Right atrium auricular region (tissue), 2 donors: ENCODE measurements around the gene ARHGEF28. TPM values are rescaled to one million over a fixed set of nuclear protein-coding genes. Genes with fewer than 3 reads are reported as not detected.

Source experiments
- DNase-seq: peaks from one replicate; pipeline ENCODE4 v3.0.0-alpha.2; 2019; ENCODE audit warnings: low spot score
- H3K27ac ChIP-seq, 2 donors: fragments of 200-600 bp; sonication (generic); 1 replicate in 1 of 2; 2 replicates in 1 of 2; pipeline ENCODE4 v1.5.1; 2016 to 2019
- H3K27me3 ChIP-seq, 2 donors: fragments of 200-600 bp; sonication (generic); one replicate each; pipeline versions ENCODE4 v1.5.1 to v1.6.0; 2017 to 2019
- H3K36me3 ChIP-seq: fragments of 200-600 bp; sonication (generic); one replicate; pipeline ENCODE4 v1.5.1; 2016
- H3K4me1 ChIP-seq, 2 donors: fragments of 200-600 bp; sonication (generic); one replicate each; pipeline versions ENCODE4 v1.5.1 to v1.6.0; 2017 to 2019
- H3K4me3 ChIP-seq, 2 donors: fragments of 200-600 bp; sonication (generic); 1 replicate in 1 of 2; 2 replicates in 1 of 2; pipeline ENCODE4 v1.5.1; 2017 to 2019; ENCODE audit warnings: mild to moderate bottlenecking in 1 of 2, moderate library complexity in 1 of 2
- H3K9me3 ChIP-seq, 2 donors: fragments of 200-600 bp; sonication (generic); one replicate each; pipeline ENCODE4 v1.5.1; 2019
- total RNA-seq, 2 donors: library from RNA; depleted of rRNA; stranded (reverse); fragments of >200 nt; gene quantifications; one replicate each; pipeline ENCODE4 v1.1.0, GENCODE V29; 2016
- TF ChIP-seq, protein P1 (sequence below), 2 donors: fragments of 200-600 bp; sonication (generic); IDR thresholded peaks; one replicate each; pipeline ENCODE4 v1.5.1; 2019; ENCODE audit warnings: antibody characterized with exemption in 2 of 2

Gene ARHGEF28
- total RNA-seq, 2 donors from 2014 or later: 1.0 to 2.9 TPM

- Histone ChIP-seq H3K4me3 (no peak overlapping the region), H3K4me1 (no peaks in the 10 kb centered on the region), H3K27me3 (no peaks in the 10 kb centered on the region), H3K27ac (no peak overlapping the region), H3K36me3 (no peaks in the 10 kb centered on the region), H3K9me3 (no peaks in the 10 kb centered on the region)
- TF ChIP-seq, protein P1, sequence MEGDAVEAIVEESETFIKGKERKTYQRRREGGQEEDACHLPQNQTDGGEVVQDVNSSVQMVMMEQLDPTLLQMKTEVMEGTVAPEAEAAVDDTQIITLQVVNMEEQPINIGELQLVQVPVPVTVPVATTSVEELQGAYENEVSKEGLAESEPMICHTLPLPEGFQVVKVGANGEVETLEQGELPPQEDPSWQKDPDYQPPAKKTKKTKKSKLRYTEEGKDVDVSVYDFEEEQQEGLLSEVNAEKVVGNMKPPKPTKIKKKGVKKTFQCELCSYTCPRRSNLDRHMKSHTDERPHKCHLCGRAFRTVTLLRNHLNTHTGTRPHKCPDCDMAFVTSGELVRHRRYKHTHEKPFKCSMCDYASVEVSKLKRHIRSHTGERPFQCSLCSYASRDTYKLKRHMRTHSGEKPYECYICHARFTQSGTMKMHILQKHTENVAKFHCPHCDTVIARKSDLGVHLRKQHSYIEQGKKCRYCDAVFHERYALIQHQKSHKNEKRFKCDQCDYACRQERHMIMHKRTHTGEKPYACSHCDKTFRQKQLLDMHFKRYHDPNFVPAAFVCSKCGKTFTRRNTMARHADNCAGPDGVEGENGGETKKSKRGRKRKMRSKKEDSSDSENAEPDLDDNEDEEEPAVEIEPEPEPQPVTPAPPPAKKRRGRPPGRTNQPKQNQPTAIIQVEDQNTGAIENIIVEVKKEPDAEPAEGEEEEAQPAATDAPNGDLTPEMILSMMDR (IDR thresholded peaks at IDR 0.05): no peak
- DNase-seq: no peak
These were observed 34.1 kb upstream of the ARHGEF28 start for GRCh38 chr5:73591698-73592501.

DNA sequence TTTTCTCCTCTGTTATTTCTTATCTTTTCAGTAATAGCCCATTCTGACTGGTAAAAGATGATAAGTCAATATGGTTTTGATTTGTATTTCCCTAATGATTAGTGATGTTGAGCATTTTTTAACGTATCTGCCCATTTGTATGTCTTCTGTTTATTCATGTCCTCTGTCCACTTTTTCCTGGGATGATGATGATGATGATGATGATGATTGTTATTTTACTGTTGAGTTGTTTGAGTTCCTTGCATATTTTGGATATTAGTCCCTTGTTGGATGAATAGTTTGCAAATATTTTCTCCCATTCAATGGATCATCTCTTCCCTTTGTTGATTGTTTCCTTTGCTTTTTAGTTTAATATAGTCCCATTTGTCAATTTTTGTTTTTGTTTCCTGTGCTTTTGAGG, 33.4 kb upstream of the ARHGEF28 start:
- no peak overlapping the region for H3K4me3 ChIP-seq
- no peak for DNase-seq
- no peaks in the 10 kb centered on the region for H3K27me3 ChIP-seq
- H3K4me1 ChIP-seq: no peaks in the 10 kb centered on the region
- H3K36me3 ChIP-seq: no peaks in the 10 kb centered on the region
- TF ChIP-seq, protein P1 (IDR thresholded peaks at IDR 0.05): no peak
- no peaks in the 10 kb centered on the region for H3K9me3 ChIP-seq
- H3K27ac ChIP-seq: no peak overlapping the region

DNA sequence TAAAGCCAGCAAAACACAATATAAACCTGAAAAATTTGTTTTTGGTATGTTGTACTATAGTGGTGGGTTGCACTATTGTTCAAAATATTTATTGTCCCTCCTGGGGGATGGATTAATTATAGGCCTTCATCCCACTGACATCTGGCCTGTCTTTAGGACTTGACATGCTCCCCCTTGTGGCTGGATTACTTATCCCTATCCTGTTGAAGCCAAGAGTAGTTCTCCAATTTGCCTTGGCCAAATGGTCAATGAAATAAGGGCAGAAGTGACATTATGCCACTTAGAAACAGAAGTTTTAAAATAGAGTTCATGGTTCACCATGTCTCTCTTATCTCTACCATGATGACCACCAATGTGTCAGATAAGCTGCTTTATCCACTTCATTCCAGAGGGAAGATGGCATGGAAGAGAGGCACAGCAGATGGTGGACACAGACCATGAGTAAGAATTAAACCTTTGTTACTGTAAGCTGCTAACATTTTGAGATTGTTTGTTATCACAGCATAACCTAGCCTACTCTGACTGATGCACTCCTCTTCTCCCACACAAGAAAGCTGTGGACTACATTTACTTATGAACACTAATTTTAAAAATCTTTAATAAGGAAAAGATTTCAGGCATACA, 29.2 kb upstream of the ARHGEF28 start:
- Histone ChIP-seq H3K27ac (no peak overlapping the region), H3K4me1 (no peaks in the 10 kb centered on the region), H3K36me3 (no peaks in the 10 kb centered on the region), H3K27me3 (no peaks in the 10 kb centered on the region), H3K9me3 (peaks cover 0 to 7% of the 10 kb centered on the region in 2 donors), H3K4me3 (no peak overlapping the region)
- no peak for DNase-seq
- TF ChIP-seq, protein P1 (IDR thresholded peaks at IDR 0.05): peak; percentile 24 to 55

- Histone ChIP-seq H3K36me3 (no peaks in the 10 kb centered on the region), H3K27ac (no peak overlapping the region), H3K27me3 (no peaks in the 10 kb centered on the region), H3K4me3 (no peak overlapping the region), H3K4me1 (no peaks in the 10 kb centered on the region), H3K9me3 (peaks cover 0 to 10% of the 10 kb centered on the region in 2 donors)
- TF ChIP-seq, protein P1 (IDR thresholded peaks at IDR 0.05): no peak
- DNase-seq: no peak
These were observed 26.6 kb upstream of the ARHGEF28 start for GRCh38 chr5:73599380-73599779.

GRCh38 chr5:73603998-73604397, 22.0 kb upstream of the ARHGEF28 start:
- DNase-seq: no peak
- TF ChIP-seq, protein P1 (IDR thresholded peaks at IDR 0.05): no peak
- no peak overlapping the region for H3K4me3 ChIP-seq
- peaks cover 0 to 10% of the 10 kb centered on the region in 2 donors for H3K9me3 ChIP-seq
- H3K27me3 ChIP-seq: no peaks in the 10 kb centered on the region
- H3K36me3 ChIP-seq: no peaks in the 10 kb centered on the region
- H3K27ac ChIP-seq: no peak overlapping the region
- no peaks in the 10 kb centered on the region for H3K4me1 ChIP-seq
